Activated CD4-positive, alpha-beta T cell treated with anti-CD3 and anti-CD28 coated beads, Interleukin-2, Interleukin-4, amounts not matched to agents 100 ng/mL and 50 ng/mL, durations not matched to agents 16 hours and 8 hours (primary cell): ENCODE data around the gene CD79A.
"Not testable (repeated sequence)": the region's sequence is repeated elsewhere in the genome, so short reads cannot be mapped to it uniquely, and the experiment has no call there.

Experiments used
- DNase-seq: peaks from one replicate; pipeline ENCODE4 v3.0.0-alpha.2; 2020; ENCODE audit warnings: low spot score

CD79A gene

GRCh38 chr19:41863209-41863931, 13.7 kb upstream of the CD79A start:
- DNase-seq, result no peak

DNA sequence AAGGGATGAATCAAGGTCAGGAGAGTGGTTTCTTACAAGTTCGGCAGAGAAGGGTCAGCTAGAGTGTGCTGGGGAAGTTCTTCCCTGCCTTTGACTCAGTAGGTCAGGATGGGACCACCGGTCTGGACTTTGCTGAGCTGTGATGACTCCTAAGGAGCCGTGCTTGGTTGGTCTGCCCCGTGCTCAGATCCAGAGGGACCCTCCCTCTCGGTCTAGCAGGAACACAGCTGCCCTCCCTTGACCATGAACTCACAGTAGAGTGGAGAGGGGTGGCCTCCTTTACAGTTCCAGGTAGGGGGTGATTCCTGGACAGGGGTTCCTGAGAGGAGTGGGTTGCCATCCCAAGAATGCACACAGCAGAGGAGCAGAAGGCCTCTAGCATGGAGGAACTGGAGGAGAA, 12.7 kb upstream of the CD79A start:
- no peak for DNase-seq

GRCh38 chr19:41866284-41866683, 10.8 kb upstream of the CD79A start:
- no peak for DNase-seq

- no peak for DNase-seq
These were observed 8.7 kb upstream of the CD79A start for GRCh38 chr19:41868120-41868988.

DNA sequence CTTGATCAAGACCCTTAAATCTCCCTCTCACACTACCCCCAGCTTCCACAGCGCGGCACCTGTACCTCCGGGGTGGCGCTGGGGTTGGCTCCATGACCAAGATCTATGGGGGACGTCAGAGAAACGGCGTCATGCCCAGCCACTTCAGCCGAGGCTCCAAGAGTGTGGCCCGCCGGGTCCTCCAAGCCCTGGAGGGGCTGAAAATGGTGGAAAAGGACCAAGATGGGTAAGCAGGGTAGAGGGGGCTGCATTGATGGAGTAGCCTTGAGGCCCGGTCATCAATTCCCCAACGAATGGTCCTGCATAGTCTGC, 8.1 kb upstream of the CD79A start:
- no peak for DNase-seq

DNA sequence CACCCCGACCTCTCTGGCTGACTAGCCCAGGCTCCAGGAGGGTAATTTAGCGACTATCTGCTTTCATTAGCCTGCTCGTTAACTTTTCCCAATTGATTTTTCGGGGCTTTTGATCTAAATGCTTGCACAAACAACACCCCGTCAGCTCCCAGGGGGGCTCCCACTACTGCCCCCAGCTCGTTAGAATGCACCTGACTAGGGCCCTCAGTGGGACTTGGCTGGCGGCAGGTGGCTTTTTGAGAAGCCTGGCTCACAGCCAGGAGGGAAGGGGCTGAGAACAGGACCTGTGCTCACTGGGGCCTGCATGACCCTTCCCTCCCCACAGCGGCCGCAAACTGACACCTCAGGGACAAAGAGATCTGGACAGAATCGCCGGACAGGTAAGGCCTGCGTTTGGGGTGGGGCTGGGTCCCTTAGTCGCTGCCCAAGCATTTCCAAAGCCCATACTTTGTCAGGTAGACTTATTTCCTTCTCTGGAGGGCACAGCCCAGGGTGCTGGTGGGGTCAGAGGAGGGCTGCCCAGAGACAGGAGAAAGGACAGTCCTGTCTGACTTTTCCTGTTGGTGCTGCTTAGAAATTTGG, 7.6 kb upstream of the CD79A start:
- DNase-seq, result no peak

- DNase-seq, result no peak
These were observed 6.6 kb upstream of the CD79A start for GRCh38 chr19:41870401-41870873.

DNA sequence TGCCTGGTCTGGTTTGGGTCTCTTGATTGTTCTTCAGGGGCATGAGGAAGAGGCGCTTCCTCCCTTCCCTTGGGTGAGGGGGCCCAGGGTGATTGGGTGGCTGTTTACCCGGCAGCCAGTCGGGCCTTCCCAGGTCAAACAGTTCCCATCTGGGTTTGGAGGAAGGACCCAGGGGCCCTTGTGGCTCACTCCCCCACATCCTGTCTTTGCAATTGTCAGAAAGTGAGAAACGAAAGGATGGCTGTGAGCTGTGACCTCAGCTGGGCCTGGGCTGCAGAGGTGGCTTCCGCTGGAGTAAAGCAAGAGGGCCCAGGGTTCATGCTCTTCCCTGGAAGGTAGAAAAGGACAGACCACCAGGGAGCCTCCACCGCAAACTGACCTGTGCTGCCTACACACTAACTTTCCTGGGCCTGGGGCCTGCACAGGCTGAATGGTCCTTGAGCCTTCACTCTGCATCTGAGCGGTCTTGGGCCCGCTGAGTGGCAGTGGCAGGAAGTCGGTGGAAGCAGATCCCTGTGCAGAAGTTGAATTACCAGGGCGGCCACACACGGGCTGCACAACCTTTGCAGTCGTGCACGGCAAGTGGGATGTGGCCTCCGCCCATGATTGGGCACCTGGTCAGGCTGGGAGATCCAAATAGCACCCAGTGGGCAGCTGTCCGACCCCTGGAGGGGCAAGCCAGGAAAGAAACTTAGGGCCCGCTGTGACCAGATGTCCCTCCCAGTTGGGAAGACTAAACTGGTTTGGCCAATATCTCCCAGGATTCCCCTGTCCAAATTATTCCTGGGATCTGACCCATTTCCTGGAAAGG, 5.3 kb upstream of the CD79A start:
- peak; percentile 87 for DNase-seq

GRCh38 chr19:41872384-41872774, 4.7 kb upstream of the CD79A start:
- DNase-seq, result no peak

DNA sequence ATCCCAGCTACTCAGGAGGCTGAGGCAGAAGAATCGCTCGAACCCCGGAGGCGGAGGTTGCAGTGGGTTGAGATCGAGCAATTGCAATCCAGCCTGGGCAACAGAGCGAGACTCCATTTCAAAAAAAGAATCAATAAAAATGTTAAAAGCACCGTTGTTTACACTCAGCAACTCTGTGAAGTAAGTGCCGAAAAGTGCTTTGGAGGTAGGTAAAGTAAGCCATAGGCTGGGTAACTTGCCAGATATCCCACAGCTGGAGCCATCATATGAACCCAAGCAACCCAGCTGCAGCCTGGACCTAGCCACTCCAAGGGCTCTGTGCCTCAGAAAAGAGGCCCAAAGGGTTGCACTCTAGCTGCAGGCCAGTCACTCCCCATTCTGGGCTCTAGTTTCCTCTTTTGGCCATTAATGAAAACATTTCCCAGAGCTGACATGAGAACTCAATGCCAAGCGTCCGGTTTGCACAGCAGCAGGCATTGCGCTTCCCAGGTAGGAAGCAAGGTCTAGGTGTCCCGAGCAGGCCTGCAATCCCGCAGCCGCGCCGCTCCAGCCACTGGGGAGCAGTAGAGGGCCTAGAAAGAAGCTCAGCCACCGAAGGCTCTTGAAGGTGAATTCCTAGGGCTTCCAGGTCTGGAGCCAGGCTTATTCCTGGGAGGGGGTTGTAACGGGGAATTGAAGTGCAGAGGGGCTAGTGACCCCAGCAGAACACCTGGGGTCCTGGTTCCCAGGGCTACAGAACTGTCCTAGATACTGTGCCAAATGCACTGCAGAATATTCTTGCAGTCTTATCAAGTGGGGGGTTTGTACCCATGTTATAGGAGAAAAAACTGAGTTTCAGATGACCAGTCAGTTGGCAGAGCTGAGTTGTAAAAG, 4.1 kb upstream of the CD79A start:
- DNase-seq, result peak; percentile 66

- not testable (repeated sequence) for DNase-seq
These were observed 1.1 kb upstream of the CD79A start for GRCh38 chr19:41875973-41876372.

GRCh38 chr19:41877916-41878905, 1.1 kb downstream of the CD79A start:
- no peak for DNase-seq

- no peak for DNase-seq
These were observed 2.0 kb downstream of the CD79A start for GRCh38 chr19:41879080-41879479.

- DNase-seq, result no peak
These were observed 2.7 kb downstream of the CD79A start for GRCh38 chr19:41879670-41880328.

- DNase-seq, result no peak
These were observed 3.2 kb downstream of the CD79A start for GRCh38 chr19:41880329-41880708.

DNA sequence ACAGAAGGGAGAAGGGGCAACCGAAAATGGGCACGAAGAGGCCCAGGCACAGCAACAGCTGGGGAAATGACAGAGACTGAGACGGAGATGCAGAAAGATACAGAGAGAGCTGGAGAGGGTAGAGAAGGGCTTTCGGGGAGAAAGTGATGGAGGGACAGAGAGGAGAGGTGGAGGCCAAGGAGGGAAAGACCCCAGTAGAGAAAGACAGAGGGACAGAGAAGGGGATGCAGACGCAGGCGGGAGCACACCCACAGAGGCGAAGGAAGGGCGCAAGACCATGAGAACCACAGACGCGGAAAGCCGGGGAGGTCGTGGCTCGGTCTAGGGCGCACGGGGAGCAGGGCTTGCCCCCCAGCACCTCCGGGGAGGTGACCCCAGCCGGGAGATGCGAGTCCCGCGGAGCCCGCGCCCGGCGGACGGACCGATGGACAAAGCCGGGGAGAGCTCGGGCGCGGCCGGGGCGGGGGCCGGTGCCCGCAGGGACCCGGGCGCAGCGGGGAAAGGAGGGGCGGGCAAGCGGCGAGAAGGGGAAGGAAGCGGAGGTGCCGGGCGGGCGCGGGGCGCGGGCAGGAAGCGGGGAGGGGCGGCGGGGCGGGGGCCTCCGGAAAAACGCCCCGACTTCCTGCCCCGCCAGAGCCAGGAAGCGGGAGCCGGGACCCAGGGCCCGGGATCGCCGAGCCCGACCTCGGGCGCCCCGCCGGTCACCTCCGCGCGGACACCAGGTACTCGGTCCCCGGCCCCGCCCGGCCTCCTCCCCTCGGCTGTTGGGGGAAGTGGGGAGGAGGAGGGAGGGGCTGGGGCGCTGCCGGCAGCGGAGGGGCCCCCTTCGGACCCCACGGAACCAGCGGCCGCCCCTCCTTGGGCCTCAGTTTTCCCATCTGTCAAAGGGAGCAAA, 5.7 kb downstream of the CD79A start, which contains the start of gene ARHGEF1:
TSS of gene ARHGEF1 (plus strand) at position 617 of the 895 bp plus-strand sequence. CDS start 4,899 bp downstream, outside the sequence.
- no peak for DNase-seq

- DNase-seq, result no peak
These were observed 6.4 kb downstream of the CD79A start for GRCh38 chr19:41883463-41883820.
